ENCODE data around the gene RNU5B-1. TPM values are rescaled to one million over a fixed set of nuclear protein-coding genes. Genes with fewer than 3 reads are reported as not detected.

The RNU5B-1 gene
- total and polyA plus RNA-seq, 9 of the 15 experiments (the other 6 are each of a cell fraction or from before 2014, with no cell fraction given): 14.2 TPM; not detected in 8

DNA sequence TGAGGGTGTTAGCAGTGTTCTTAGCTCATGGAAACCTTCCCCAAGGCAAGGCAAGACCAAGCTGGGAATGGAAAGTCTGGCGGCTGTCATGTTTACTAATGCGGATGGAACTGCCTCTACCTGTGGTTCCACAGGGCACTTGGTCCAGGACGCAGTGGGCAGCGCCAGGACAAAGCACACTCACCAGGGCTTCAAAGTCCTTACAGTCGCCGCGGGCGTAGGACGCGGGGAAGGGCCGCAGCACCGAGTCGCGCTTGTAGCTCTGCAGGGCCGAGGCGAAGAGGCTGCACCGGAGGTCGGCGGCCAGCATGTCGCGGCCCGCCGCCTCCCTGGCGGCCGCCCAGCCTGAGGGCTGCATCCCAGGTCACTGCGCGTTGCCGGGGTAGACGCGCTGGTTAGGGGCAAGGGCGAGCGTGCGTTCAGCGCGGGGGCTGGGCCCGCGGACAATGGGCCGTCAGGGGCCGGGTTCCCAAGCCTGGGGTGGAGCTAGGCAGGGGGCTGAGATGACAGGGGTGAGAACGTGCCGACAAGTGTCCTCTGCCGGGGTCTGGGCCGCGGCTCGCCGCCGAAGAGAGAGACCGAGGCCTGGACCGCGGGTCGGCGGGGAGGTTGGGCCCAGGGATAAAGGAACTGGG lies 18.3 kb upstream of the RNU5B-1 start (continued):
- no peak for TF ChIP-seq BCOR (IDR thresholded peaks at IDR 0.05)
- no peak for TF ChIP-seq WHSC1 (IDR thresholded peaks at IDR 0.05; ENCODE audit: low read length)
- no peak for TF ChIP-seq ERF (CRISPR knock-in tag; IDR thresholded peaks at IDR 0.05)
- TF ChIP-seq, protein P1, sequence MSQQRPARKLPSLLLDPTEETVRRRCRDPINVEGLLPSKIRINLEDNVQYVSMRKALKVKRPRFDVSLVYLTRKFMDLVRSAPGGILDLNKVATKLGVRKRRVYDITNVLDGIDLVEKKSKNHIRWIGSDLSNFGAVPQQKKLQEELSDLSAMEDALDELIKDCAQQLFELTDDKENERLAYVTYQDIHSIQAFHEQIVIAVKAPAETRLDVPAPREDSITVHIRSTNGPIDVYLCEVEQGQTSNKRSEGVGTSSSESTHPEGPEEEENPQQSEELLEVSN (IDR thresholded peaks at IDR 0.05; ENCODE audit: borderline replicate concordance in 1 of 2, extremely low read depth in 1 of 2, insufficient read depth in 1 of 2, insufficient read length in 1 of 2, low read depth in 1 of 2, low read length in 1 of 2, poor library complexity in 1 of 2, severe bottlenecking in 1 of 2): peak; percentile 23 to 57
- 0 out of 2 replicates have a peak, but pooled peaks have one; percentile 28 for TF ChIP-seq GATAD2A (IDR thresholded peaks at IDR 0.05)
- no peak for TF ChIP-seq POLR2AphosphoS2 (IDR thresholded peaks at IDR 0.05; ENCODE audit: low read length)
- no peak for TF ChIP-seq MTF1 (CRISPR knock-in tag; IDR thresholded peaks at IDR 0.05; ENCODE audit: borderline replicate concordance)
- TF ChIP-seq SMARCB1 (IDR thresholded peaks at IDR 0.05; ENCODE audit: insufficient read length, low read depth): no peak
- no peak for TF ChIP-seq CHD4 (IDR thresholded peaks at IDR 0.05; ENCODE audit: insufficient read depth, insufficient replicate concordance, low read depth, low read length, poor library complexity, severe bottlenecking)
- TF ChIP-seq, protein P2, sequence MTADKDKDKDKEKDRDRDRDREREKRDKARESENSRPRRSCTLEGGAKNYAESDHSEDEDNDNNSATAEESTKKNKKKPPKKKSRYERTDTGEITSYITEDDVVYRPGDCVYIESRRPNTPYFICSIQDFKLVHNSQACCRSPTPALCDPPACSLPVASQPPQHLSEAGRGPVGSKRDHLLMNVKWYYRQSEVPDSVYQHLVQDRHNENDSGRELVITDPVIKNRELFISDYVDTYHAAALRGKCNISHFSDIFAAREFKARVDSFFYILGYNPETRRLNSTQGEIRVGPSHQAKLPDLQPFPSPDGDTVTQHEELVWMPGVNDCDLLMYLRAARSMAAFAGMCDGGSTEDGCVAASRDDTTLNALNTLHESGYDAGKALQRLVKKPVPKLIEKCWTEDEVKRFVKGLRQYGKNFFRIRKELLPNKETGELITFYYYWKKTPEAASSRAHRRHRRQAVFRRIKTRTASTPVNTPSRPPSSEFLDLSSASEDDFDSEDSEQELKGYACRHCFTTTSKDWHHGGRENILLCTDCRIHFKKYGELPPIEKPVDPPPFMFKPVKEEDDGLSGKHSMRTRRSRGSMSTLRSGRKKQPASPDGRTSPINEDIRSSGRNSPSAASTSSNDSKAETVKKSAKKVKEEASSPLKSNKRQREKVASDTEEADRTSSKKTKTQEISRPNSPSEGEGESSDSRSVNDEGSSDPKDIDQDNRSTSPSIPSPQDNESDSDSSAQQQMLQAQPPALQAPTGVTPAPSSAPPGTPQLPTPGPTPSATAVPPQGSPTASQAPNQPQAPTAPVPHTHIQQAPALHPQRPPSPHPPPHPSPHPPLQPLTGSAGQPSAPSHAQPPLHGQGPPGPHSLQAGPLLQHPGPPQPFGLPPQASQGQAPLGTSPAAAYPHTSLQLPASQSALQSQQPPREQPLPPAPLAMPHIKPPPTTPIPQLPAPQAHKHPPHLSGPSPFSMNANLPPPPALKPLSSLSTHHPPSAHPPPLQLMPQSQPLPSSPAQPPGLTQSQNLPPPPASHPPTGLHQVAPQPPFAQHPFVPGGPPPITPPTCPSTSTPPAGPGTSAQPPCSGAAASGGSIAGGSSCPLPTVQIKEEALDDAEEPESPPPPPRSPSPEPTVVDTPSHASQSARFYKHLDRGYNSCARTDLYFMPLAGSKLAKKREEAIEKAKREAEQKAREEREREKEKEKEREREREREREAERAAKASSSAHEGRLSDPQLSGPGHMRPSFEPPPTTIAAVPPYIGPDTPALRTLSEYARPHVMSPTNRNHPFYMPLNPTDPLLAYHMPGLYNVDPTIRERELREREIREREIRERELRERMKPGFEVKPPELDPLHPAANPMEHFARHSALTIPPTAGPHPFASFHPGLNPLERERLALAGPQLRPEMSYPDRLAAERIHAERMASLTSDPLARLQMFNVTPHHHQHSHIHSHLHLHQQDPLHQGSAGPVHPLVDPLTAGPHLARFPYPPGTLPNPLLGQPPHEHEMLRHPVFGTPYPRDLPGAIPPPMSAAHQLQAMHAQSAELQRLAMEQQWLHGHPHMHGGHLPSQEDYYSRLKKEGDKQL (CRISPR knock-in tag; IDR thresholded peaks at IDR 0.05; ENCODE audit: borderline replicate concordance): no peak
- TF ChIP-seq MEF2A (IDR thresholded peaks at IDR 0.05; ENCODE audit: control insufficient read depth, low read depth, low read length): no peak
- no peak for TF ChIP-seq SRSF3 (IDR thresholded peaks at IDR 0.05; ENCODE audit: insufficient read depth, low read length)
- TF ChIP-seq RBM15 (IDR thresholded peaks at IDR 0.05; ENCODE audit: insufficient read depth, low read length): no peak
- no peak for TF ChIP-seq MCM5 (IDR thresholded peaks at IDR 0.05; ENCODE audit: low read depth)
- TF ChIP-seq TBP (optimal IDR thresholded peaks at IDR 0.05; ENCODE audit: low read depth, low read length): no peak
- no peak for TF ChIP-seq SPI1 (IDR thresholded peaks at IDR 0.05; ENCODE audit: borderline replicate concordance, low read depth, low read length)
- TF ChIP-seq ZNF175 (CRISPR knock-in tag; IDR thresholded peaks at IDR 0.05; ENCODE audit: low read depth): 0 out of 2 replicates have a peak, but pooled peaks have one; percentile 42
- no peak for TF ChIP-seq MYC (IDR thresholded peaks at IDR 0.05; ENCODE audit: low read depth, low read length)
- TF ChIP-seq MYC (CRISPR knock-in tag; IDR thresholded peaks at IDR 0.05; ENCODE audit: borderline replicate concordance, low read depth): 0 out of 2 replicates have a peak, but pooled peaks have one; percentile 41
- TF ChIP-seq, protein P3, sequence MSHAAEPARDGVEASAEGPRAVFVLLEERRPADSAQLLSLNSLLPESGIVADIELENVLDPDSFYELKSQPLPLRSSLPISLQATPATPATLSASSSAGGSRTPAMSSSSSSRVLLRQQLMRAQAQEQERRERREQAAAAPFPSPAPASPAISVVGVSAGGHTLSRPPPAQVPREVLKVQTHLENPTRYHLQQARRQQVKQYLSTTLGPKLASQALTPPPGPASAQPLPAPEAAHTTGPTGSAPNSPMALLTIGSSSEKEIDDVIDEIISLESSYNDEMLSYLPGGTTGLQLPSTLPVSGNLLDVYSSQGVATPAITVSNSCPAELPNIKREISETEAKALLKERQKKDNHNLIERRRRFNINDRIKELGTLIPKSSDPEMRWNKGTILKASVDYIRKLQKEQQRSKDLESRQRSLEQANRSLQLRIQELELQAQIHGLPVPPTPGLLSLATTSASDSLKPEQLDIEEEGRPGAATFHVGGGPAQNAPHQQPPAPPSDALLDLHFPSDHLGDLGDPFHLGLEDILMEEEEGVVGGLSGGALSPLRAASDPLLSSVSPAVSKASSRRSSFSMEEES (CRISPR knock-in tag; IDR thresholded peaks at IDR 0.05): no peak

Measured in K562 (cell line).